Activated gamma-delta T cell treated with anti-CD3 and anti-CD28 coated beads, Interleukin-2, amount 50 U/mL, for 16 hours (primary cell): ENCODE measurements around the gene SPX.

Experiments used
- DNase-seq: peaks from one replicate; pipeline ENCODE4 v3.0.0-alpha.2; 2020; ENCODE audit warnings: low read depth

SPX gene

GRCh38 chr12:21538061-21538653, 12.1 kb downstream of the SPX start:
- DNase-seq, result no peak

GRCh38 chr12:21539797-21540196, 13.7 kb downstream of the SPX start:
- no peak for DNase-seq

GRCh38 chr12:21541773-21542172, 15.7 kb downstream of the SPX start:
- no peak for DNase-seq

GRCh38 chr12:21542403-21542802, 16.3 kb downstream of the SPX start:
- DNase-seq, result no peak

GRCh38 chr12:21543151-21543550, 17.1 kb downstream of the SPX start:
- DNase-seq, result no peak

GRCh38 chr12:21545557-21545956, 19.5 kb downstream of the SPX start:
- no peak for DNase-seq

GRCh38 chr12:21546716-21547115, 20.6 kb downstream of the SPX start:
- DNase-seq, result no peak

GRCh38 chr12:21547437-21547836, 21.3 kb downstream of the SPX start:
- no peak for DNase-seq

- DNase-seq, result no peak
Observed at GRCh38 chr12:21551841-21552465, 25.9 kb downstream of the SPX start.

GRCh38 chr12:21552635-21553328, 26.7 kb downstream of the SPX start:
- no peak for DNase-seq

GRCh38 chr12:21553329-21553675, 27.2 kb downstream of the SPX start:
- DNase-seq, result no peak

- no peak for DNase-seq
Observed at GRCh38 chr12:21558100-21558679, 32.1 kb downstream of the SPX start.

GRCh38 chr12:21559855-21560569, 33.9 kb downstream of the SPX start:
- no peak for DNase-seq

GRCh38 chr12:21561158-21561557, 35.1 kb downstream of the SPX start:
- DNase-seq, result no peak

GRCh38 chr12:21562859-21563258, 36.8 kb downstream of the SPX start:
- no peak for DNase-seq

GRCh38 chr12:21566223-21566906, 40.3 kb downstream of the SPX start:
- no peak for DNase-seq

- DNase-seq, result no peak
Observed at GRCh38 chr12:21566907-21567394, 40.9 kb downstream of the SPX start.

- DNase-seq, result no peak
Observed at GRCh38 chr12:21568115-21568514, 42.0 kb downstream of the SPX start.

- DNase-seq, result no peak
Observed at GRCh38 chr12:21571046-21571445, 45.0 kb downstream of the SPX start.

GRCh38 chr12:21573733-21574358, 47.8 kb downstream of the SPX start:
- no peak for DNase-seq

GRCh38 chr12:21576431-21576830, 50.3 kb downstream of the SPX start:
- DNase-seq, result no peak
